HG03045 (cell line): ENCODE data around the gene NCBP3.

ENCODE experiments used
- ATAC-seq: cut with Tn5 transposase; IDR thresholded peaks from one replicate; pipeline ENCODE4 v1.9.1; 2021; ENCODE audit warnings: mild to moderate bottlenecking, moderate library complexity; ENCODE audit not compliant: unreplicated experiment

NCBP3 gene

DNA sequence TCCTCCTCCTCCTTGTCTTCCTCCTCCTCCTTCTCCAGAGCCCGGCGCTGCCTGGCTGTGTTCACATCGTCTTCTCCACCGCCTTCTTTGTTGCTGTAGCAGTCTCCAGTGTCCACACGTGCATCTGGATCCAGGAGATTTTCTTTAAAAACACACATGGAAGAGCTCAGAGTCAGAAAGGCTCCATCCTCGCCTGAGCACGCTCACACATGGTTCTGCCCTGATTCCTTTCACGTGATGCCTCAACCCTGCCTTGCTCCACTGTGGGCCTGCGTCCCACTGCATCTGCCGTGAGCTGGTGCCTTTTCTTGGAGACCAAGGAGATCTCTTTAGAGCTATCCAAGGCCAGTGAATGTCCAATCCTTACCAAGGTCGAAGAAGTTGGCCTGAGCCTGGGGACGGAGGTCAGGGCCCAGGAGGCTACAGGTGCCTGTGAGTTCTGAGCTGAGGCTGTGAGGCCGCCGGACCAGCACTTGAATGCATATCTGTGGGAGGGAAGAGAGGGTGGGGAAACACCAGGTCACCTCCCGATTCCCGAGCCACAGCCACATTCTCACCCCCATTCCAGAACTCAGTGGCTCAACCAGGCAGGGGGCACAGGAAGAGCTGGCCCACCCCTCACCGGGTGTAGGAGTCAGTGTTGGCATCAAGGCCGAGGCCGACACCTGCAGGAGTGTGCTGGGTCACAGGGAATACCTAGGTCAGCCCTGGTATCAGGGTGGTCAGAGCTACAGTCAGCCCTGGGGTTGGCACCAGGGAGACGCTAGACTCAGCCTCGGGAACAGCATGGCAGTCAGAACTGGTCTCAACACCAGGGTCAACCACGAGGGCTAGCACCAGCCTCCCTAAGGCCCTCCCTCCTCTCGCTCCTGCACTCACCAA is 84.8 kb downstream of the NCBP3 start:
- ATAC-seq: no peak

DNA sequence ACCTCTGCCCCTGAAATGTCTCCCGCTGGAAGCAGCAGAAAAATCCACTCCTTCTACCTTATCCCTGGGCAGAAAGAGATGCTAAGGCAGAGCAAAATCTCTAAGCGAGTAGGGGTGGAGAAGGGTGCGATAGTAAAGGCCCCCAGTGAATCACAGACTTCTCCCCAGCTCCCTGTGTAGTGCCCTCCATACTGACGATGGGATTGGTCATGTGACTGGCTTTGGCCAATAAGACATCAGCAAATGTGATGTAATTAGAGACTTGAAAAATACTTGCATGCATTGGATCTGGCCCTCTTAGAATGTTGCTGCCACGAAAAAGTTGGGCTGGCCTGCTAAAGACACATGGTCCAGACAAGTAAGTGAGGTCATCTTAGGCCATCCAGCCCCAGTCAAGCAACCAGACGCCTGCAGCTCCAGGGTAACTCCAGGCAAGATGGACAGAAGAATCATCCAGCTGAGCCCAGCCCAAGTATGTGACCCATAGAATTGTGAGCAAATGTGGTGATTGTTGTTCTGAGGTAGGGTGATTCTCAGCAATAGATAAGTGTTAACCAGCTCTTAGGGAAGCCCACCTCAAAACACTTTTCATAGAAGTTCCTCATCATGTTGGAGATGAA is 86.3 kb downstream of the NCBP3 start:
- ATAC-seq: no peak

DNA sequence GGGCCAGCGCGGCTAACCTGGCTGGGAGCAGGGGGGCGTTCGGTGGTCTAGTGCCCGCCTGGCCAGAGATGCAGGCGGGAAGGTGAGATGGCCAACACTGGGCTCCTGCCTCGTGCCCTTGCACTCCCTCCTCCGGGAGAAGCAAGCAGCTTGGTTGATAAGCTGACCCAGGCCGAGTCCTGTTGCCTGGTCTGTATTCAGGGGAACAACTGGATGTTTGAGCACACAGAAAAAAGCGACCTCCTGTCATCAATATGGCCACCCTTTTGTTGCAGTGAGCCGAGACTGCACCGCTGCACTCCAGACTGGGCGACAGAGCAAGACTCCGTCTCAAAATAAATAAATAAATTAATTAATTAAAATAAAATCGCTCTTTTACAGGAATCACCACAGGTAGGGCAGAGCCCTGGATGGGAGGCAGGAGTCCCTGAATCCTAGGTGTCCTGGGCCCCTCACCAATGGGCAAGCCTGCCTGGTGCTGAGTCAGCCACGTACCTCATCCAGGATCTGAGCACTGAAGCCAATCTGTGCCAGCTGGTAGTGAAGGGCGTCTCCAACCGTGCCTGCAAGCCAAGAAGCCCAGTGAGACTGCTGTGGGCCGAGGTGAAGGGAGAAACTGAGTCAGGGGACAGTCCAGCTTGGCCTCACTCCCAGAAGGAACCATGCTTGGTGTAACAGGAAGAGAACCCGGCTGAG is 90.6 kb downstream of the NCBP3 start:
- no peak for ATAC-seq

DNA sequence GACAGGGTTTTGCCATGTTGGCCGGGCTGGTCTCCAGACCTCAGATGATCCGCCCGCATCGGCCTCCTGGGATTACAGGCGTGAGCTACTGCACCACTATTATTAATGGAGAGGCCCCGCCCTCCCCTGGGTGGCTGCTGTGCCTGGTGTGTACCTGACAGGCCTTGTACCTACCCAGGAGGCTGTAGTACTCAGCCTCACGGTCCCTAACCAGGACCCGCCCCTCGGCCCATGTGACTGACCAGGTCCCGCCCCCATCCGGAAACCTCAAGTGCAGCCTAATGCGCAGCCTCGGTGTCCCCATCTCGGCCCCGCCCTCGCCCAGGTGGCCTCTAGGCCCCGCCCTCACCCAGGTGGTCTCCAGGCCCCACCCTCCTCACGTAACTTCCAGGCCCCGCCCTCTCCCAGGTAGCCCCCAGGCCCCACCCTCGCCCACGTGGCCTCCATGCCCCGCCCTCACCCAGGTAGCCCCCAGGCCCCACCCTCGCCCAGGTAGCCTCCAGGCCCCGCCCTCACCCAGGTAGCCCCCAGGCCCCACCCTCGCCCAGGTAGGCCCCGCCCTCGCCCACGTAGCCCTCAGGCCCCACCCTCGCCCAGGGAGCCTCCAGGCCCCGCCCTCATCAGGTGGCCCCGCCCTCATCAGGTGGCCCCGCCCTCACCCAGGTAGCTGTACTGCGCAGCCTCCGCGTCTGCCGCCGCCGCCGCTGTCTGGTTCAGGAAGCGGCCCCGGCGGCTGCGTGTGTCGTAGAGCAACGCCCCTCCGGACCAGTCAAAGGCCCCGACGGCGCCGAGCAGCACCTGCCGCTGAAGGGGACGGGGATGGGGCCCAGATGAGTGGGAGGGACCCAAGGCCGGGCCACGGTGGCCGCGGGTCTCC is 91.3 kb downstream of the NCBP3 start:
- no peak for ATAC-seq

DNA sequence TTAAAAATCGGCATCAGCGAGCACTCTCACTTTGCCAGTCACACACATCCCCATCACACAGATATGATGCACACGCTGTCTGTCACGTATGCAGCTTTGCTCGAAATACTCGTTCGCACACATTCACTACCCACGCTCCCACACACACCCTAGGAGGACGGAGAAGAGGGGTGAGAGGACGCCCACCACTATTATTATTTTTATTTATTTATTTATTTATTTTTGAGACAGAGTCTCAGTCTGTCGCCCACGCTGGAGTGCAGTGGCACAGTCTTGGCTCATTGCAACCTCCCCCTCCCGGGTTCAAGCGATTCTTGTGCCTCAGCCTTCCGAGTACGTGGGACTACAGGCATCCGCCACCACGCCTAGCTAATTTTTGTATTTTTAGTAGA is 92.0 kb downstream of the NCBP3 start:
- ATAC-seq: no peak

DNA sequence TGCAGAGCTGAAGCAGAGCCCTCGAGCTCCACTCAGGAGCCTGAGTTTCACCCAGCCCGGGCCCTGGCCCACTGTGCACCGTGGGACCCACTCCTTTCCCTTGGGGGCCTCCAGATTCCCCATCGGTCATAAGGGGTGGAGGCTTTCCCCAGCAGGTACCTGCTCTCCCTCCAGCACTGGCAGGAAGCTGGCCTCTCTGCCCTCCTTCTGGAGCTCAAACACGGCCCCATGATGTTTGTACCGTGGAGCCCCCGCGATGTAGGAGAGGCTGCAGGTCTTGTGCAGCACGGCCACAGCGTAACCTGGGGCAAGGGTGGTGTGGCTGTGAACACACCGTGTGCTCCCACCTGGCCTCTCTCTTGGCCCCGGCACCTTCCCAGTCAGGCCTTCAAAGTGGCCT is 92.4 kb downstream of the NCBP3 start:
- ATAC-seq: no peak
